Activated CD4-positive, alpha-beta T cell treated with anti-CD3 and anti-CD28 coated beads, Interleukin-10, Interleukin-2, amounts not matched to agents 100 ng/mL and 50 ng/mL, durations not matched to agents 16 hours and 8 hours (primary cell): ENCODE data around the gene DNAAF3.

Source experiments
- DNase-seq: peaks from one replicate; pipeline ENCODE4 v3.0.0-alpha.2; 2020

DNAAF3 gene

DNA sequence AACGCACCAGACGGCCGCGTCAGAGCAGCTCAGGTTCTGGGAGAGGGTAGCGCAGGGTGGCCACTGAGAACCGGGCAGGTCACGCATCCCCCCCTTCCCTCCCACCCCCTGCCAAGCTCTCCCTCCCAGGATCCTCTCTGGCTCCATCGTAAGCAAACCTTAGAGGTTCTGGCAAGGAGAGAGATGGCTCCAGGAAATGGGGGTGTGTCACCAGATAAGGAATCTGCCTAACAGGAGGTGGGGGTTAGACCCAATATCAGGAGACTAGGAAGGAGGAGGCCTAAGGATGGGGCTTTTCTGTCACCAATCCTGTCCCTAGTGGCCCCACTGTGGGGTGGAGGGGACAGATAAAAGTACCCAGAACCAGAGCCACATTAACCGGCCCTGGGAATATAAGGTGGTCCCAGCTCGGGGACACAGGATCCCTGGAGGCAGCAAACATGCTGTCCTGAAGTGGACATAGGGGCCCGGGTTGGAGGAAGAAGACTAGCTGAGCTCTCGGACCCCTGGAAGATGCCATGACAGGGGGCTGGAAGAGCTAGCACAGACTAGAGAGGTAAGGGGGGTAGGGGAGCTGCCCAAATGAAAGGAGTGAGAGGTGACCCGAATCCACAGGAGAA, 50.9 kb downstream of the DNAAF3 start:
- DNase-seq, result no peak

DNA sequence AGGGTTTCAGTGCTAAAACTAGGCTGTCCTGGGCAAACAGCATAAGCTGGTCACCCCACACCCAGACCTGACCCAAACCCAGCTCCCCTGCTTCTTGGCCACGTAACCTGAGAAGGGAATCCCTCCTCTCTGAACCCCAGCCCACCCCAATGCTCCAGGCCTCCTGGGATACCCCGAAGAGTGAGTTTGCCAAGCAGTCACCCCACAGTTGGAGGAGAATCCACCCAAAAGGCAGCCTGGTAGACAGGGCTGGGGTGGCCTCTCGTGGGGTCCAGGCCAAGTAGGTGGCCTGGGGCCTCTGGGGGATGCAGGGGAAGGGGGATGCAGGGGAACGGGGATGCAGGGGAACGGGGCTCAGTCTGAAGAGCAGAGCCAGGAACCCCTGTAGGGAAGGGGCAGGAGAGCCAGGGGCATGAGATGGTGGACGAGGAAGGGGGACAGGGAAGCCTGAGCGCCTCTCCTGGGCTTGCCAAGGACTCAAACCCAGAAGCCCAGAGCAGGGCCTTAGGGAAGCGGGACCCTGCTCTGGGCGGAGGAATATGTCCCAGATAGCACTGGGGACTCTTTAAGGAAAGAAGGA, 51.8 kb downstream of the DNAAF3 start:
- DNase-seq, result no peak

DNA sequence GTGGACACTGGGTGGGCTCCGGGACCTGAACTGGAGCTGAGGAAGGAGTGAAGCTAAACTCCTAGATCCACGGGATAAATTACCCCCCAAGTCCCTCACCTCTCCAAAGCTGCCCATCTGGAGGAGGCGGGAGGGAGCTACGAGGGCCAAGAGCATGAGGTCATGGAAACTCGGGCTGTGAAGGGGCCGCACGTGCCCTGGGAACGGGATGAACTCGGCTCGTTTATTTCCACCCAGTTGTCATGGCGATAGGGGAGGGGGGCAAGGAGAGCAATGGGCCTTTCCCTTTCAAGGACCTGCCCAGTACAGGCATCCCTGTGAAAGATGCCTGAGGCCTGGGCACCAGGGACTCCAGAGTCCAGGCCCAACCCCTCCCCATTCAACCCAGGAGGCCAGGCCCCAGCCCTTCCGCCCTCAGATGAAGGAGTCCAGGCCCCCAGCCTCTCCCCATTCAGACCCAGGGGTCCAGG, 52.8 kb downstream of the DNAAF3 start:
- no peak for DNase-seq

DNA sequence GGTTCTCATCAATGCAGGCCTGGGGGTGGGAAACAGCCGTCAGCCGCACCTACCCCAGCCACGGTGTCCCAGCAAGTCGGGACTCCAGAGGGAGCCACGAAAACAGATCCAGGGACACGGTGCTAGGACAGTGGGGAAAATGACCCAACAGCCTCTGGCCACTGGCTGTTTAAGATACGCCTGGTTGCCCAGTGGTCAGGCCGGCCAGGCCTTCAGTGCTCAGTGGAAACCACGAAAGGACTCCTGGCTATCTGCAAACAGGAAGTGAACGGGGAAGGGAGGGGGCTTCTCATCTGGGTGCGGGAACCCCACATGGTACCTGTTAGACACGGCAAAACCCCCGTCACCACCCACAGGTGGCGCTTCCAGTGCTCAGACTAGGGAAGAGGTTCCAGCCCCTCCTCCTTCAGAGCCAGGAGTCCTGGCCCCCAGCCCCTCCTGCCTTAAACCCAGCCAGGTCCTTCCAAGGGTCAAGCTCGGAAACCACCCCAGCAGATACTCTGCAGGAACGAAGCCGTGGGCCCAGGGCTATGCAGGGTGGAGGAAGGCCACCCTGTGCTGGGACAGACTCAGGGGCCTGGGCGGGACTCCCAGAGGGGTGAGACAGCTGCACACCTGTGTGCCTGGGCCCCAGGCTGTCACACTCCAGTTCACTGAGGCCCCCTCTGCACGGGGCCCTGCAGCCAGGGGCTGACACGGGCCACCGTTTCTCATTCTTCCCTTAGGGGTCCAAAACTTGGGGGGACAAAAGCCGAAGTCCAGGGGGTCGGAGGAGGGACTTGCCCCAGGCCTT, 53.4 kb downstream of the DNAAF3 start:
- no peak for DNase-seq

DNA sequence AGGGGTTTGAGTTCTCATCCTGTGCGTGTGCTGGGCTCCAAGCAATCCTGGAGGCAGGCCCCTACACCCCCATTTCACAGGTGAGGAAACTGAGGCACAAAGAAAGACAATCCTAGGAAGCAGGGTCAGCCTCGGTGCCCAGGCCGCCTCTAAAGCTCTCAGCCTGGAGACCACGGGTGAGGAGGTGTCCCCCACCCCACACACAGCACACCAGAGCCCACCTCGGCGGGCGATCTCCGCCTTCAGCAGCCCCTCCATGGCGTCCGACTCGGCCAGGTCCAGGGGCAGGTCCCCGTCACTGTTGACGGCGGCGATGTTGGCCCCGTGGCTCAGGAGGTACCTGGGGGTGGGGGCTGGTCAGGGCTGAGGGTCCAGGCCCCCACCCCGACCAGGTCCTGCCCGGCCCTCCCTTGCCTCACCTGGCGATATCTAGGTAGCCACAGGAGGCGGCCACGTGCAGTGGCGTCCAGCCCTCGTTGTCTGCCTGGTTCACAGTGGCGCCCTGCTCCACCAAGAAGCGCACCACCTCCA, 54.1 kb downstream of the DNAAF3 start:
- DNase-seq, result no peak

DNA sequence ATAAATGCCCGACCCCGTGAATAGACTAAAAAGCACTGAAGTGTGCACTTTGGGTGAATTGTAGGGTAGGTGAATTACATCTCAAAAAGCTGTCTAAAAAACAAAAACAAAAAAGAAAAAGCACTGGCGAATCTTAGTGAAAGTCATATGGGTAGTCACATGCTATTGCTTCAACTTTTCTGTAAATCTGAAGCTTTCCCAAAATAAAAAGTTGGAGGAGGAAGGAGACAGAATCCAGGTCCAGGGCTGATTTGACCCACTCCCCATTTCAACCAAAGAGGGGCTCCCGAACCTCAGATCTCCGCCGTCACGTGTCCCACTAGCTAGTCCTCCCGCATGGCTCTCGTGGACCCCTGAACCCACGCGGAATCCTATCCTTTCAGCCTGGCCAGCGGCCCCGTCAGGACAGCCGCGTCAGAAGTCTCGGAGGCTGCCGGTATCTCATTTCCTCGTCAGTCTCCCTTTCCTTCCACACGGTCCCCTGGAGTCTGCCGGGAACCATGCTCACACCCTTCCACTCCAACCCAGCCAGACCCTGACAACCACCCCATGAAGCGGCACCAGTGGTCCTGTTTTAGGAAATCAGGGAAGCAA, 55.1 kb downstream of the DNAAF3 start:
- DNase-seq, result no peak

DNA sequence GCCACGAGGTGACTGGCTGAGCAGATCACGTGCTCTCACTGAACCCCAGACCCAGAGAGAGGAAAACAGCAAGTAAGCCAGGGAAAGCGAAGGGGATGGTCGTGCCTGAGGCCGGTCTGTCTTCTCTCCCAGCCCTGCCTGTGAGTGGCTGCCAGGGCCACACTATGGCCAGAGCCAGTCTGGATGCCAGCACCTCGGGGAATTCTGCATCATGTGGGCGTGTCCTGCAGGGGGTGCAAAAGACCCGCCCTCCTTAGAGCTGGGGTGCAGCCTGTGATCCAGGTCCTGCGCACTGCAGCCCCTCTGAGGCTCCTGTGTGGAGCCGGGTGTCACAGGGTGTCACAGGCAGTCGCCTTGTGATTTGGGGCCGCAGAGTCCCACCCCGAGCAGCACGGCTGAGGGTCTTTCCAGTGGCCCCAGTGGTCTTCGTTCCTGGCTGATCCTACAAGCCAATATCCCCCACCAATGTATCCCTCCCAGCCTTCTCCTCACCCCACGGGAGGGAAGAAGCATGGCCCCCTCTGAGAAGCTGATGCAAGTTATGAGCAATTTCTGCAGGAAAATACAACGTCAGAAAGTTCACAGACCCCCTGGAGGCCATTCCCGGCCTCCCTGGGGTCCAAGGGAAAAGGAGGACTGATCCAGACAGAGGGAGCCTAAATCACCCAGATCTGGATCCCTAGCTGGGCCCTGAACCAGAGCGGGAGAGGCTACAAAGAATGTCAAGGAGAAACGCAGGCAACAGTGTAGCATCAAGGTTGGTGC, 56.7 kb downstream of the DNAAF3 start:
- no peak for DNase-seq
